HG02938 (cell line): ENCODE measurements around the gene CBARP.

ENCODE experiments used
- ATAC-seq: cut with Tn5 transposase; IDR thresholded peaks from one replicate; pipeline ENCODE4 v1.9.1; 2021; ENCODE audit warnings: mild to moderate bottlenecking, moderate library complexity; ENCODE audit not compliant: unreplicated experiment

The CBARP gene

DNA sequence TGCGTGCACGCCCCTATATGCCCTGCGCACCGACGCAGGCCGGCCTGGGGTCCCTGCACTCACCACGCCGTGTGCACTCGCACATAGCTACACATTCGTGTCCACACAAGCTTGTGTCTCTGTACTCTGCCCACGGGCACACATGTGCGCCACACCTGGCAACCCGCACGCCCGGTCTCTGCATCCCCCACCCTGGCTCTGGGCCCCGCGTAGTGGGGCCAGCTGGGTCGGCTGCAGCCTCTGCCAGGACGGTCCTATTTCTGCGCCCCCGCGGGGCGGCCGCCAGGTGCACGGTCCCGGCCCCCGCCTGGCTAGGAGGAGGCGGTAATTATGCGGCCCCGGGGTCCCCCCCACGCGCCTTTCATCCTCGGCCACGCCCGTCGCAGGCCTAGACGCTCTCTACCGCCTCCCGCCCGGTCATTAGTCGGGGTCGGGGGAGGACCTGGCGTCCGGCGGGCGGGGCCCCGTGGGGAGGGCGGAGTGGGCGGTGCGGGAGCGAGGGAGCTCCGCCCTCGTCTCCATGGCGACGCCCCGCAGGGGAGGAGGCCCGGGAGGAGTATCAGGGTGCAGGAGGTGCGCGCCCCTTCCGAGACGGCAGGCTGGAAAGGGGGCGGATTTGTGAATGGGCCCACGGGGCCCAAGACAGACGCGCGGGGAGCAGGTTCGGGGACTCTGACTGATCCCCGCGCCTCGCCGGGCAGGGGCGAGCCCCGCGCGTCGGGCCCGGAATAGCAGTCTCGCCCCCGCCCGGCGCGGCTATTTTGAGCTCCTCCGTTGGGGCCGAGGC lies 28.5 kb upstream of the CBARP start:
- ATAC-seq: peak; percentile 23

DNA sequence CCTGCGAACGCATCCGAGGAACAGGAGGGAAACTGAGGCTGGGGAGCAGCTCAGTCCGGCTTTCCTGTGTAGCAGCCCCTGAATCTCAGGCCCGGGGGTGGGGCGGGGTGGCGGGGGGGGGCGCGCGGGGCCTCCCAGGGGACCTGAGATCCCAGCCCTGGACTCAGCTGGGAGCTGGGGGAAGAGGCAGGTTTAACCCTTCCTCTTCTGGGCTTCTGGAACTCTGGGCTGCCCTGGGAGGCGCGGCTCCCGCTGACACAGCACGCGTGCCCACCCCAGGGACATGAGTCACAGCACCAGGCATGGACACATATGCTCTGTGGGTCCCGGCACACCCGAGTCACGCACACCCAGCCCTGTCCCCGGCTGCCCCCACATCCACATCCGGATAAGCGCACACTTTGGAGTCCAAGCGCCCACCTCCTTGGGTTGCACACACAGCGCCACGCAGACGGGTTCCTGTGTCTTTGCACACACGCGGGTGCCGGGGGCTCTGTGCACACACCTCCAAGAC lies 27.9 kb upstream of the CBARP start:
- no peak for ATAC-seq

DNA sequence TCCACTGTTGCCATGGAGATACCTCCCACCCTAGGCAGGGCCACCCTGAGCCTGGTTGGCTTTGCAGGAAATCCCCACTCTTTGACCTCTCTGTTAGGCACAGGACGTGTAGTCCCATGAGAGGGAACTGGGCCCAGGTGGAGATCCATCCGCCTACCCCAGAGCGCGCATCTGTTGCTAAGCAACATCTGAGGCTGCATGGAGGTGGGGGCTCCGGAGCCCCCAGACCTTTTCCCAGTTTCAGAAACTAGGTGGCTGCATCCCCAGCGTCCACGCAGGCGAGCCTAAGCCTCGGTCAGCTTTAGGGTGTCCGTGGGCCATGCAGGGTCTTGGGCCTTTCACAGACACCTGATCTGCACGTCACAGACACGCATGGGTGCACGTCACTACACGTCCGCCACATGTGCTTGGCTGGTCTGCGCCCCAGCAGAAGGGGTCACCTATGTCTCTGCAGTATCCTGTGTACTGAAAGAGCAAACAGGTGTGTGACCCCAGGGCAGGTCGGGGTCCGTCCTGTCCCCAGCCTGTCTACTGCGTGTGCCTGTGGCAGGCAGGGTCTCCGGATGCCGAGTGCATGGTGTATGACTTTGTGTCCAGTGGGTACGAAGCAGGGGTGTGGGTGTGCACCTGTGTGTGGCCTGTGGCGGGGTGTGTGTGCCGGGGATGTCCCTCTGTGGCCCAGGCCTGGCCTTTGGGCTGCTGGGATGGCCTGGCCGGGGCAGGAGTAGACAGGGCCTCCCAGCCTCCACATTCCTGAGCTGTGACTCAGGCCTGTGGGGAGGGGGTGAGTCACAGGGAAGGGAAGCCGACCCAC lies 27.2 kb upstream of the CBARP start:
- no peak for ATAC-seq

DNA sequence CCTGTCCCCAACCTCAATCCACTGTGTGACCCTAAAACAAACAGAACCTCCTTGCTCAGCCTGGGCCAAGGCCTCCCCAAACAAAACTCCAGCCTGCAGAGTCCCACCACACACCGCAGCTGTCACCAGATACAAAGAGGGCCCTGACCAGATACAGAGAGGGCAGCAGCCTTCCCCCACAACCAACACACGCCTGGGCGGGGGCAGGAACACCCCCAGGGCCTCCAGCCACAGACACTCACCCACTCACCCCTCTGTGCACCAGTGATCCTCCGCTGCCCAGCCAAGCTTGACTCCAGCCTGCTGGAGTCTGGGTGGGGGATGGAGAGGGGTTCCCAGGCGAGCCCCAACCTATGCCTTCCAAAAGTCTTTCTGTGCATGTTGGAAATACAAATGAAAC lies 25.4 kb upstream of the CBARP start:
- no peak for ATAC-seq

DNA sequence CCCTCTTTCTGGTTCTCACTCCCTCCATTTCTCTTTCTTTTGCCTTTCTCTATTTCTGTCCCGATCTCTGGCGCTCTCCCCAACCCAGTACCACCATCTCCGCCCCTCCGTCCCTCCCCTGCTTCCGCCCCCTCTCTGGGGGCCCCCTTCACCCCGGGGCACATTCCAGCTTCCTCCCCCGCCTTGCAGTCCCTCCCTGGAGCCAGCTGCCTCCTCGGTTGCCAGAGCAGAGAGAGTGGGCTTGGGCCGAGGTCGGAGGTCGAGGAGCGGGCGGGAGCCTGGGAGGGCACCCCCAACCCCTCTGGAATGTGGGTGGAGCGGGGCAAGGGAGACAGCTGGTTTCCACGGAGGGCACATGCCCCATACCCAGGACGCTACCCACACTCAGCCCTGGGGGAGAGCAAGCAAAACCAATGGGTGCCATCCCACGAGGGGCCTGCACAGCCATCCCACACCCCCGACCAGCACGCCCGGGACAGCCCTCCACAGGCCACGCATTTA lies 24.9 kb upstream of the CBARP start:
- no peak for ATAC-seq

DNA sequence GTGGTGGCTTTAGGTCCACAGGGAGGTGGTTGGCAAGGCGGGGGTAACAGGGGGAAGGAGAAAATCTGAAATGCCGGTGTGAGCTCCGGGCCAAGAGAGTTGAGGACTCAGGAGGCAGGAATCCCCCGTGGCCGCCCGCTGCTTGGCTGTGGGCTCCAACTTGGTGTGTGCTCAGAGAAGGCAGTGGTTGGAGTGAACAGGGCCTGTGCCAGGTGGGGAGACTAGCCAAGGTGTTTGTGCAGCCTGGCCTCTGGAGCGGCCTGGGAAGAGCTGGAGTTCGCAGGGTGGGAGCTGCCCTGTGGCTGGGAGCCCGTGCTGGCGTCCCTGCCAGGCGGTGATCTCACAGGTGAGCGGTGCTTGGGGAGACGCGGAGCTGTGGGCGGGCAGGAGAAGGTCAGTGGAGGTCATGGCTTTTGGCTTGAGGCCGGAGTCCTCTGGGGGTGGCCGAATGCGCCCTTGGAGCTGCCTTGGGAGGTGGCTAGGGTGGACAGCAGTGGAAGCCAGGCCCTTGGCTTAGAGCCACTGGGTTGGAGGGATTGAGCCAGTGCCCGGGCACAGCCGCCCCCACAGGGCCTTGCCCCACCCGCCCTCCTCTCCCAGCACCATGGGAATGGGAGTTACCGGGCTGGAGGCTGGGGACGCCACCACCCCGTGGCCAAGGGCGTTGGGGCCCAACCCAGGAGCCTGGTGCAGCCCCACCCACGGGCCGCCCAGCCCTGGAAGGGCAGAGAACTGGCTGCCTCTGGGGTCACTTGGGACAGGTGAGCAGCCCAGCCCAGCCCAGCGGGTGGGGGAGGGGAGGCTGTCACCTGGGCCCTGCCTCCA lies 24.2 kb upstream of the CBARP start:
- ATAC-seq: no peak

DNA sequence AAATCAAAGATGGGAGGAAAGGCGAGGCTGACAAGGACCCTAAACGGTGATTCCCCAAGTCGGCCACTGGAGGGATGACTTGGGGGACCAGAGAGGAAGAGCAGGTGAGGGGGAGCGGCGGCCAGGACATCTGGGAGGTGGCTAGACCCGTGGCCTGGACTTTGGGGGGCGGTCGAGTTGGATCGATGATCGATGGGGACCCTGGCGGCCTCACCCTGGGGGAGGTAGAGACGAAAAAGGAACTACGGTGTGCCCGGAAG lies 23.7 kb upstream of the CBARP start:
- ATAC-seq: no peak

DNA sequence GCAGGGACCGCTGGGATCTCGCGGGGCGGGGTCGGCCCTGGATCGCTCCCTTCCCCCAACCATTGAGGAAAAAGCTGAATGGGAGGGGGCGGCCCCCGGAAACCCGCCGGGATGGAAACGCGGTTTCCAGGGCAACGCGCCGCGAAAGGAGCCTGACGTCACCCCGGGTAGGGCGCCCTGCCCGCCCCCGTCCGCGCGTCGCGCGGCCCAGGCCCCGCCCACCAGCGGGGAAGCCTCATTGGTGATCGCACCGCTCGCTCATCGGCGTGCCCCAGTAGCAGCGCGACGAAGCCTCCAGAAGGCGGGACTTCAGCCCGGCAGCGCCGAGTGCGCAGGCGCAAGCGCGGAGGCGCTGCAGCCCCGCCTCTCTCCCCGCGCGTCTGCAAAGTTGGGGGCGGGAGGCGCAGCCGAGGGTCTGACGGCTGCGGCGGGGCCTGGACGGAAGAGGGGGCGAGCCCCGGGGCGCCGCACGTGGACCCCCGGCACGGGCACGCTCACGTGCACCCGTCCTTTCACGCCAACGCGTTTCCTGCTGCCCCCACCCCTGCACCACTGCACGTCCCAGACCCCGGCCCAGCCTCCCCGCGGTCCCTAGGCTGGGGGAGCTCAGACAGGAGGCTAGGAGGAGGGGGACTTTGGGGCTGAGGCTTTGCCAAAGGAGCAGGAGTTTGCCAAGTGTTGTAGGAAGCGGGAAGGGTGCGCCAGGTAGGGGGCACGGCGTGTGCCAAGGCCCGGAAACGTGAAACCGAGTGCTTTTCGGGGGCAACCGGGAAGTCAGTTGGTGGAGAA lies 23.1 kb upstream of the CBARP start:
- ATAC-seq: peak; percentile 40

DNA sequence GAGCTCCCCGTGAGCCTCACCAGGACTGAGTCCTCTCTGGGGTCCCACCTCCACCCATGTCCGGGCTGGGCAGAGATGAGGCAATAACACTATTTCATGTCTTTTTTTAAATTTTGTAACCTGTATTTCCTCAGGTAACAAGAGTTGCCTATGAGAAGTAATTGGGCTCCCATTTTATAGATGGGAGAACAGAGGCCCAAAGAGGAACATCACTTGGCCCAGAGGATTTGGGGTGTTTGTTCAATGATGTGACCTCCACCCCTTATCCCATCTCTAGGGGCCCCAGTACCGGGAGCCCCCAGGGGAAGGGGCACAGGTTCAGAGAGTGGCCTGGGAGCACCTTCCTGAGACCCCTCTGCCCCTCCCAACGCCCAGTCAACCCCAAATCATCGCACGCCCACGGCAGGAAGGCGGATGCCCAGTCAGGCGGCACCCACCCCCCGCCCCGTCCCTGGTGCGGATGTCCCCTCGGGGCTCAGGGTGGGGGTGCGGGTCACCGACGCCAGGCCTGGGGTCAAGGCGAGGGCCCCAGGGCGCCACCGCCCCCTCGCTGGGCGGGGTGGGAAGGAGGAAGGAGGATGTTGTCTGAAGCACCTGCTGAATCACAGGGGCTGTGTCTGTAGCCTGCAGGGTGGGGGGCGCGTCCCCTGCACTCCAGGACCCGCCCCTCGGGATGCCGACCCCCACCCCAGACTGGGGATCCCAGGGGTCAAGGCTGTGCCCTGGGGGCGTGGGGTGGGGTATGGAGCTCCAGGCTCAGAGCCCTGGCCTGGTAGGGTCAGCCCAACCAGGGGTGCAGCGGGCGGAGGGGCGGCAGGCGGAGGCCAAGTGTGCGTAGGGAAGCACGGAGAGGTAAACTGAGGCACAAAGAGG lies 22.3 kb upstream of the CBARP start:
- peak; percentile 7 for ATAC-seq

DNA sequence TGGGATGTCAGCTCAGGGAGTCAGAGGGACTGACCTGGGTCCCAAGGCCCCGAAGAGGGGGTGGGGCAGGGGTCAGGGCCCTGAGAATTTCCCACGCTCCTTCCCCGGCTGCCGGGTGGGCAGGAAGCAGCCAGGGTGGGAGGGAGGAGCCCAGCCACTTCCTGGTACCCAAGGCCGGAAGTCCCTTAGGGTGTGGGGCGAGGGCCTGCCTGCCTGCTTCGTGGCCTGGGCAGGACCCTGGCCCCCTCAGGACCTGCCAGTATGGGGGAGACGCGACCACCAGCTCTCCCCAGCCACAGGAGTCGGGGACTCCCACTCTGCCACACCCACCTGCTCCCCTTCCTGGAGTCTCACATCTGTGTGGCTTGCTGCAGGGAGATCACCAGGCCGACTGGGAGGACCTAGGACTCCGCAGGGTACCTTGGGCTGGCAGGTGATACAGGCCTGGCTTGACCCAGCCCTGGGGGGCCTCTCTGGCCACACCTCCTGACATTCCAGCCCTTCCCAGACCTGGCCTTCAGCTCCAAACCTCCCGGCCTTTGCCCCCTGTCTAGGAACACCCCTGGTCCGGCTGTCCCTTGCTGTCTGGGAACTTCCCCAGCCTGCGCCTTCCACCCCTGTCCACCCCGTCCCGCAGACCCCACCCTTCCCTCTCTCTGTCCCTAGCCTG lies 21.5 kb upstream of the CBARP start:
- ATAC-seq: no peak

DNA sequence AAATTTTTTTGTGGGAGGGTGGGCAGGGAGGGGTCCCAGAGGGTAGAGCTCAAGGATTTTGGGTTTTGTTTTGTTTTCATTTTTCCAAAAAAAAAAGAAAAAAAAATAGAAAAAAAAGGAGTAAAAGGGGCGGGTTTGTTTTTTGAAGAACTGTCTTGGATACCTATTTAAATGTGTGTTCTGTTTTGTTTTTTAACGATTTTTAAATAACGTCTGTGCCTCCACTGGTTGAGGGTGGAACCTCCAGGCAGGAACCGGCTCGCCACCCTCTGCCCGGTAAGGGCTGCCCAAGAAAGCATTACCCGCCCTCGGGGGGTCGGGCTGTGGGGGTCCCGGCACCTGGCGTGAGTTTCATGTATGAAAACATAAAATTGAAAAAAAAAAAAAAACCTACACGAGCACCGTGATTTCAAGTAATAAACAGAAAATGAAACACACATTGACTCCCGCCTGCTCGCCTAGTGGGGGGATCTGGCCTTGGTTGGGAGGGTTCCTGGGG lies 21.0 kb upstream of the CBARP start:
- ATAC-seq: no peak

DNA sequence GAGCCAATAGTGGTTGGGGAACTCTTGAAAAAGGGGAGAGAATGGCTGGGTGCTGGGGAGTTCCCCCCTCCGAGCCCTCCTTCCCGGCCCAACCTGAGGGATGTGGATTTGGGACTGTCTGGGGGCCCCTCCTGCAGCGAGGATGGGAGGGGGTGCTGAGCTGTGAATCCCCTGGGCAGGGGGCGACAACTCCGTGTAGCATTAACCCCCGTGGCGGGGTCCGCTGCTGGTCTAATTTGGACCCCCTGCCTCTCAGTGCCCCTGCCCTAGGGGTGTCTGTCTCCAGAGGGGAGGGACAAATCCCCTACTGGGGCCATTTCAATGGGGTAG lies 20.3 kb upstream of the CBARP start:
- ATAC-seq: no peak

DNA sequence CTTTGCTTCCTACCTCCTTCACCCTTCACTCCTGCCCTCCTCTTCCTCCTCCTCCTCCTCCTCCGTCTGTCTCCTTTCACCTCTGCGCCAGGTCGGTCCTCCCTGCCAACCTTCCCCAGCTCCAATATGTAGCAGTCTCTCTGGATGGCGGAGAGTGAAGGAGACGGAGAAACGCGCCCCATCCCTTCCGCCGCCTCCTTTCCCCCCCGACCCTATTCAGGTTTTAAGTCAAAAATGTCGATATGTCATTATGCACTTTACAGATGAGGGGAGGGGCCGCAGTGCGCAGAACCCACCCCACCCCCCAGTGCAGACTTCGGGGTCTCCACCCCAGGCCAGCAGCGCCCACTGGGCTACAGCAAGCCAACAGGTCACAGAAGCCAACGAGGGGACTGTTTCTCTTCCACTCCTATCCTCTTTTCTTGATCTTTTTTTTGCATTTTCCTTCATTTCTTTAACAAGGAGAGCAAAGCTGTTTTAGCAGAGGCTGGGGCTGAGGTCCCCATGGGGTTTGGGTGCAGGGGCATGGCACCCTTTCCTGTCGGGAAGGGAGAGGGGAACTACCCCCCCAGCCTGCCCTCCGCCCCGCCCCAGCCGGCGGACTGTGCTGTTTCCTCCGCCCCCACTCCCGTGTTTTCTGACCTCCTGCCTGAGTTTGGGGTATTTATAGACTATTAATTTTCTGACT lies 19.8 kb upstream of the CBARP start:
- ATAC-seq: no peak

DNA sequence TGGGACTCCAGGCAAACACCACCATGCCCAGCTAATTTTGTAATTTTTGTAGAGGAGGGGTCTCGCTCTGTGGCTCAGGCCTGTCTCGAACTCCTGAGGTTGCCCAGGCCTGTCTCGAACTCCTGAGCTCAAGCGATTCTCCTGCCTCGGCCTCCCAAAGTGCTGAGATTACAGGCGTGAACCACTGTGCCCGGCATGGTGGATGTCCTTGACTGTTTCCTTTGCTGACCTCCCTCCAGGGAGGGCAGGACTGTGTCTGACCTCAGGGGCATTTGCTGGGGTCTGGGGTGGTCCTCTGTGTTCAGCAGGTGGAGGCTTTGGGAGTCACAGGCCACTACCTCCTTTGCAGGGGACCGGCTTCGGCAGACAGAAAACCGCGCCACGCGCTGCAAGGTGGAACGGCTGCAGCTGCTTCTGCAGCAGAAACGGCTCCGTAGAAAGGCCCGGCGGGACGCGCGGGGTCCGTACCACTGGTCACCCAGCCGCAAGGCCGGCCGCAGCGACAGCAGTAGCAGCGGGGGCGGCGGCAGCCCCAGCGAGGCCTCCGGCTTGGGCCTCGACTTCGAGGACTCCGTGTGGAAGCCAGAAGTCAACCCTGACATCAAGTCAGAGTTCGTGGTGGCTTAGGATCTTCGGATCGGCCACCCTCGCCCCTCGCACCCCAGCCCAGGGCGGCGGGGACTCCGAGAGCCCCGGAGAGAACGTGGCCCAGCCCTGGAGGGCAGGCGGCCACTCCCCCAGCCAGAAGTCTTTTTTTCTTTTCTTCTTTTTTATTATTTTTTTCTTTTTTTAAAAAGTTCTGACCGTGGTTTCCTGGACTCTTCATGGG lies 19.1 kb upstream of the CBARP start:
- no peak for ATAC-seq

DNA sequence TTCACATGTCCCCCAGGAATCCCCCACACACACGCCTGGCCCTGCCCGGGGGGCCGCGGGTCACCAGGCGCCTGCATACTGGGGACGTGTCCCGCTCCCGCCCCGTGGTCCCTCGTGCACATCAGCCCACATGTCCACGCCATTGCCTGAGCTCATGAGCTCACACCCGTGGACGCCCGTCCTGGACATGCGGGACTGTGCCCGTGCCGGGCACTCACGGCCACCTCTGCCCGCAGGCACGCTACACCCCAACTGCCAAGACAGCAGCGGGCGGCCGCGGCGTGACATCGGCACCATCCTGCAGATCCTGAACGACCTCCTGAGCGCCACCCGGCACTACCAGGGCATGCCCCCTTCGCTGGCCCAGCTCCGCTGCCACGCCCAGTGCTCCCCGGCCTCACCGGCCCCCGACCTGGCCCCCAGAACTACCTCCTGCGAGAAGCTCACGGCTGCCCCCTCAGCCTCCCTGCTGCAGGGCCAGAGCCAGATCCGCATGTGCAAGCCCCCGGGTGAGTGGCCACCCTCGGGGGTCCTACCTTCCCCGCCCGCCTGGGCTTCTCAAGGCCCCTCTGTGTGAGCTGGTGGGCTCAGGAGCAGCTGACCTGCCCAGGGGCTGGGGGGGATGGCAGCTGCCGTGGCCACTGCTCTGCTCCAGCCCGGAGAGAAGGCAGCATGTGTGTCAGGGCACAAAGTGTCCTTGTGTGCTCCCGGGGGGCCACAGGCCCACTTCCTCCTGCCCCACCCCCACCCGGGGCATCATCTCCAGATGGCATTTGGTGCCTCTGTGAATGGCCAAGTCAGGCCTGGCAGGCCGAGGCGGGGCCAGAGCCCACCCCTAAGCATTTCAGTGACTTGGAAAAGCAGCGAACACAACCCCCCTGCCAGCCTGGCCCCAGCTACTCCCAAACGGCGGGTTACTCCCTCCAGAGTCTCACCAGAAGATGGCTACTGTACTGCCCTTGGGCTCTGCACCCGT lies 17.7 kb upstream of the CBARP start:
- no peak for ATAC-seq

DNA sequence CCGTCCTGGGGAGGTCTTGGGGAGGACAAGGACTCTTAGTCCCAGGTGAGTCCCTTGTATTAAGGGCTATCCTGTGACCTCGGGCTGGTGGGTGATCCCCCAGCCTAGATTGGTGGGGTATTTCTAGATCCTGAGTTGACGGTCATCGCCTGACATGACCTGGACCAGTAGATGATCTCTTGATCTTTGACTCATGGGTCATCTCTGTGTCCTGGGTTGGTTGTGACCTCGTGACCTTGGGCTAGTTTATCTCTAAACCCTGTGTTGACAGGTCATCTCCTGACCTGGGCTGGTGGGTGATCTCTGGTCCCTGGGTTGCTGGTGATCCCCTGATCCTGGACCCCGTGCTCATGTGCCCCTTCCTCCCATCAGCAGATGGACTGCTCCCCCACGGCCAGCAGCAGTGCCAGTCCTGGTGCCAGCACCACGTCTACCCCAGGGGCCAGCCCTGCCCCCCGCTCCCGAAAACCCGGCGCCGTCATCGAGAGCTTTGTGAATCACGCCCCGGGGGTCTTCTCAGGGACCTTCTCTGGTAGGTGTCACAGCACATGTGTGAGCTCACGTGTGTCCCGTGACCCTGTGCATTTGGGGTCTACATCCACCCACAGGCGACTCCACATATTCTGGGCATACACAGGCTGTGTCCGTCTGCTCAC lies 16.9 kb upstream of the CBARP start:
- ATAC-seq: no peak
